WTC11 (cell line): ENCODE results near the gene CD302. TPM values are rescaled to one million over a fixed set of nuclear protein-coding genes. Genes with fewer than 3 reads are reported as not detected.

Experiments used
- ATAC-seq: fragments of 200-7000 bp; cut with Tn5 transposase; 2 replicates; pipeline ENCODE4 v1.10.0; 2021; ENCODE audit warnings: mild to moderate bottlenecking, moderate library complexity
- CTCF ChIA-PET: fragments of 300-600 bp; sonication (Branson Sonifier 250); formaldehyde crosslinking; loops from one replicate; lab custom pipeline; 2021; ENCODE audit warnings: antibody characterized with exemption; lab: Charles Lee
- POLR2A ChIA-PET: fragments of 350-600 bp; sonication (Branson Sonifier 250); formaldehyde crosslinking; loops from one replicate; lab custom pipeline; 2021; ENCODE audit warnings: antibody characterized with exemption; lab: Charles Lee
- DNase-seq: peaks from one replicate; pipeline ENCODE4 v3.0.0; 2021; ENCODE audit warnings: low spot score
- H3K27ac Mint-ChIP-seq: 2 replicates; pipeline ENCODE4 v1.8.0; 2021; ENCODE audit warnings: mixed read lengths
- H3K27me3 Mint-ChIP-seq: 2 replicates; pipeline ENCODE4 v1.8.0; 2021; ENCODE audit warnings: low read depth, mild to moderate bottlenecking, moderate library complexity, mixed read lengths
- H3K36me3 Mint-ChIP-seq: 2 replicates; pipeline ENCODE4 v1.8.0; 2021; ENCODE audit warnings: mixed read lengths
- H3K4me1 Mint-ChIP-seq: 2 replicates; pipeline ENCODE4 v1.8.0; 2022; ENCODE audit warnings: mixed read lengths
- H3K4me3 Mint-ChIP-seq: 2 replicates; pipeline ENCODE4 v1.8.0; 2021; ENCODE audit warnings: mild to moderate bottlenecking, moderate library complexity, mixed read lengths
- H3K9me3 Mint-ChIP-seq: 2 replicates; pipeline ENCODE4 v1.8.0; 2021; ENCODE audit warnings: mixed read lengths
- ATF2 ChIP-seq: sonication (generic); formaldehyde crosslinking; IDR thresholded peaks from 2 replicates; pipeline ENCODE4 v1.8.1; 2022; ENCODE audit warnings: low read depth, missing genetic modification reagents, borderline replicate concordance
- ATF6 ChIP-seq: sonication (generic); formaldehyde crosslinking; IDR thresholded peaks from 2 replicates; pipeline ENCODE4 v1.8.1; 2023; ENCODE audit warnings: mild to moderate bottlenecking, missing genetic modification reagents
- CBFB ChIP-seq: sonication (generic); formaldehyde crosslinking; IDR thresholded peaks from 2 replicates; pipeline ENCODE4 v1.8.1; 2022; ENCODE audit warnings: mild to moderate bottlenecking, low read depth, missing genetic modification reagents
- CREB1 ChIP-seq: sonication (generic); formaldehyde crosslinking; IDR thresholded peaks from 2 replicates; pipeline ENCODE4 v1.8.0; 2023; ENCODE audit warnings: mild to moderate bottlenecking, missing genetic modification reagents
- ELF4 ChIP-seq: sonication (generic); formaldehyde crosslinking; IDR thresholded peaks from 2 replicates; pipeline ENCODE4 v1.8.1; 2022; ENCODE audit warnings: low read depth, mild to moderate bottlenecking, moderate library complexity, missing genetic modification reagents
- GABPB1 ChIP-seq: sonication (generic); formaldehyde crosslinking; IDR thresholded peaks from 2 replicates; pipeline ENCODE4 v1.8.1; 2023; ENCODE audit warnings: mild to moderate bottlenecking, missing genetic modification reagents
- IRF2 ChIP-seq: sonication (generic); formaldehyde crosslinking; IDR thresholded peaks from 2 replicates; pipeline ENCODE4 v1.8.0; 2022; ENCODE audit warnings: low read depth, missing genetic modification reagents, borderline replicate concordance
- MYBL2 ChIP-seq: sonication (generic); formaldehyde crosslinking; IDR thresholded peaks from 2 replicates; pipeline ENCODE4 v1.8.1; 2023; ENCODE audit warnings: mild to moderate bottlenecking, moderate library complexity, missing genetic modification reagents
- NFE2L1 ChIP-seq: sonication (generic); formaldehyde crosslinking; IDR thresholded peaks from 2 replicates; pipeline ENCODE4 v1.8.1; 2023; ENCODE audit warnings: missing genetic modification reagents
- NFYB ChIP-seq: sonication (generic); formaldehyde crosslinking; conservative IDR thresholded peaks from 2 replicates; pipeline ENCODE4 v1.8.0; 2022; ENCODE audit warnings: low read depth, missing genetic modification reagents
- NR1H2 ChIP-seq: sonication (generic); formaldehyde crosslinking; IDR thresholded peaks from 2 replicates; pipeline ENCODE4 v1.9.0; 2021; ENCODE audit warnings: mild to moderate bottlenecking, moderate library complexity, missing genetic modification reagents
- RELA ChIP-seq: sonication (generic); formaldehyde crosslinking; IDR thresholded peaks from 2 replicates; pipeline ENCODE4 v1.8.1; 2022; ENCODE audit warnings: missing genetic modification reagents, mild to moderate bottlenecking, borderline replicate concordance
- SMAD4 ChIP-seq: sonication (generic); formaldehyde crosslinking; IDR thresholded peaks from 2 replicates; pipeline ENCODE4 v1.8.0; 2022; ENCODE audit warnings: mild to moderate bottlenecking, missing genetic modification reagents
- SOX15 ChIP-seq: fragments of 250-450 bp; sonication (Bioruptor Pico); IDR thresholded peaks from 2 replicates; pipeline ENCODE4 v1.9.0; 2021; ENCODE audit warnings: mild to moderate bottlenecking
- TCF7 ChIP-seq: sonication (generic); formaldehyde crosslinking; IDR thresholded peaks from 2 replicates; pipeline ENCODE4 v1.8.0; 2022; ENCODE audit warnings: mild to moderate bottlenecking, low read depth, missing genetic modification reagents, moderate library complexity
- TEAD1 ChIP-seq: sonication (generic); formaldehyde crosslinking; IDR thresholded peaks from 2 replicates; pipeline ENCODE4 v1.8.0; 2022; ENCODE audit warnings: mild to moderate bottlenecking, missing genetic modification reagents
- ZNF138 ChIP-seq: sonication (generic); formaldehyde crosslinking; conservative IDR thresholded peaks from 2 replicates; pipeline ENCODE4 v1.8.1; 2022; ENCODE audit warnings: mild to moderate bottlenecking, moderate library complexity, missing genetic modification reagents
- ZNF232 ChIP-seq: sonication (generic); formaldehyde crosslinking; IDR thresholded peaks from 2 replicates; pipeline ENCODE4 v1.8.0; 2022; ENCODE audit warnings: mild to moderate bottlenecking, missing genetic modification reagents
- ZNF263 ChIP-seq: sonication (generic); formaldehyde crosslinking; IDR thresholded peaks from 2 replicates; pipeline ENCODE4 v1.8.1; 2022; ENCODE audit warnings: low read depth, mild to moderate bottlenecking, moderate library complexity, missing genetic modification reagents
- total RNA-seq: library from RNA; stranded (reverse); gene quantifications from 3 replicates; pipeline ENCODE4 v1.2.3, GENCODE V29; 2021
- TF ChIP-seq, protein P1 (sequence below): sonication (generic); formaldehyde crosslinking; IDR thresholded peaks from 2 replicates; pipeline ENCODE4 v1.8.1; 2023; ENCODE audit warnings: mild to moderate bottlenecking, moderate library complexity, missing genetic modification reagents
- TF ChIP-seq, protein P2 (sequence below): sonication (generic); formaldehyde crosslinking; IDR thresholded peaks from 2 replicates; pipeline ENCODE4 v1.8.0; 2022; ENCODE audit warnings: mild to moderate bottlenecking, missing genetic modification reagents

The CD302 gene
- total RNA-seq, 1 experiment from 2014 or later: 1.4 TPM

DNA sequence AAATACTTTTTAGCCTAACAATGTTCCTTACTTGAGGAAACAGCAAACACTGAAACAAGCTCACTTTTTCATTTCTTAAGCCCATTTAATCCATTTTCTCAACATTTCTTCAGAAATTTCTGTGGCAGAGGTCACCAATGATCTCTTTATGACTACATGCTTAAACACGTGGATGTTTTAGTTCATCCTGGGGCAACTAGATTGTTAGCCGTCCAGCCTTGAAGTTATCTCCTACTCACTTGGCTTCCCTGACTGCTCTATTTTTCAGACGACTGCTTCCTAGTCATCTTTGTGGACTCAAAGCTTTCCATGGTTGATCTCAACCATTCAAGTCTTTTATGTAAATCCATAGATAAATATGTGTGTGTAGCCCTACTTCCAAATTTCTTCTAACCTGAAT, 24.1 kb downstream of the CD302 start:
- peak overlapping the region; percentile 42; the same call in 1 of the 2 replicates for H3K27ac Mint-ChIP-seq
- POLR2A ChIA-PET: interaction anchor here (0.6 to 1.4 kb wide), 2 partner anchors 11 to 62 kb away, joined by 6 read pairs; partner anchors contain the start of gene MARCHF7
- TF ChIP-seq NR1H2 (CRISPR knock-in tag) (no peak), MYBL2 (CRISPR knock-in tag) (no peak), ZNF232 (no peak), ZNF263 (CRISPR knock-in tag) (no peak), ELF4 (no peak), SOX15 (CRISPR knock-in tag) (no peak), IRF2 (CRISPR knock-in tag) (no peak)
- TF ChIP-seq, protein P1, sequence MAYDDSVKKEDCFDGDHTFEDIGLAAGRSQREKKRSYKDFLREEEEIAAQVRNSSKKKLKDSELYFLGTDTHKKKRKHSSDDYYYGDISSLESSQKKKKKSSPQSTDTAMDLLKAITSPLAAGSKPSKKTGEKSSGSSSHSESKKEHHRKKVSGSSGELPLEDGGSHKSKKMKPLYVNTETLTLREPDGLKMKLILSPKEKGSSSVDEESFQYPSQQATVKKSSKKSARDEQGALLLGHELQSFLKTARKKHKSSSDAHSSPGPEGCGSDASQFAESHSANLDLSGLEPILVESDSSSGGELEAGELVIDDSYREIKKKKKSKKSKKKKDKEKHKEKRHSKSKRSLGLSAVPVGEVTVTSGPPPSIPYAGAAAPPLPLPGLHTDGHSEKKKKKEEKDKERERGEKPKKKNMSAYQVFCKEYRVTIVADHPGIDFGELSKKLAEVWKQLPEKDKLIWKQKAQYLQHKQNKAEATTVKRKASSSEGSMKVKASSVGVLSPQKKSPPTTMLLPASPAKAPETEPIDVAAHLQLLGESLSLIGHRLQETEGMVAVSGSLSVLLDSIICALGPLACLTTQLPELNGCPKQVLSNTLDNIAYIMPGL (CRISPR knock-in tag): no peak
- no peak overlapping the region for H3K4me3 Mint-ChIP-seq
- no peak for DNase-seq
- no peaks in the 10 kb centered on the region for H3K9me3 Mint-ChIP-seq
- no peaks in the 10 kb centered on the region for H3K36me3 Mint-ChIP-seq
- CTCF ChIA-PET: no interaction called here
- no peak for ATAC-seq
- no peaks in the 10 kb centered on the region for H3K27me3 Mint-ChIP-seq
- H3K4me1 Mint-ChIP-seq: peaks cover 6% of the 10 kb centered on the region

DNA sequence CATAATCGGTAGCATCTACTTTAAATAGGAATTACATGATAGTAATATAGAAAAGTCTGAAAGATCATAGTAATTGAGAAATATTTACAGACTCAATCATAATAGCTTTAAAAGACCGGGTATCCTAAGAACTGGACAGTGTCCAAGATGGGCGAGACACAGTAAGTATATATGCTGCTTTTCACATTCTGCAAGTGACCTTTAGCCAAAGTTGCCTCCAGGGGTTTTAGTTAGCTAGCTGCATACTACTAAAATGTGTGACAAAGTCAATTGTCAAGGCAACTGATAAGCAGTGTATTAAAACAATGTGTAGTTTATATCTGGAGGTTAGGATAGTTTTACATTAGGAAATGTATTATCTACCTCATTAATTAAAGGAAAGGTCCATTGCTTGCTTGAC, 24.6 kb downstream of the CD302 start:
- no peaks in the 10 kb centered on the region for H3K27me3 Mint-ChIP-seq
- POLR2A ChIA-PET: interaction anchor here (1.4 kb wide), 1 partner anchor 61 kb away, joined by 6 read pairs; the partner anchor contains the start of gene MARCHF7
- H3K36me3 Mint-ChIP-seq: no peaks in the 10 kb centered on the region
- CTCF ChIA-PET: interaction anchor here (1.0 kb wide), 1 partner anchor 18 kb away, joined by 3 read pairs; no protein-coding TSS in a partner anchor
- no peaks in the 10 kb centered on the region for H3K9me3 Mint-ChIP-seq
- no peak overlapping the region for H3K27ac Mint-ChIP-seq
- DNase-seq (no peak), ATAC-seq (no peak)
- H3K4me3 Mint-ChIP-seq: no peak overlapping the region
- TF ChIP-seq CREB1 (CRISPR knock-in tag): no peak
- TF ChIP-seq ATF6 (CRISPR knock-in tag): no peak
- no peak for TF ChIP-seq GABPB1 (CRISPR knock-in tag)
- no peak for TF ChIP-seq NFYB (CRISPR knock-in tag)
- TF ChIP-seq ZNF138 (CRISPR knock-in tag): no peak
- no peak for TF ChIP-seq CBFB (CRISPR knock-in tag)
- TF ChIP-seq TCF7 (CRISPR knock-in tag): no peak
- TF ChIP-seq ATF2 (CRISPR knock-in tag): no peak
- no peak for TF ChIP-seq NFE2L1
- no peak for TF ChIP-seq RELA (CRISPR knock-in tag)
- TF ChIP-seq SMAD4: no peak
- TF ChIP-seq, protein P2, sequence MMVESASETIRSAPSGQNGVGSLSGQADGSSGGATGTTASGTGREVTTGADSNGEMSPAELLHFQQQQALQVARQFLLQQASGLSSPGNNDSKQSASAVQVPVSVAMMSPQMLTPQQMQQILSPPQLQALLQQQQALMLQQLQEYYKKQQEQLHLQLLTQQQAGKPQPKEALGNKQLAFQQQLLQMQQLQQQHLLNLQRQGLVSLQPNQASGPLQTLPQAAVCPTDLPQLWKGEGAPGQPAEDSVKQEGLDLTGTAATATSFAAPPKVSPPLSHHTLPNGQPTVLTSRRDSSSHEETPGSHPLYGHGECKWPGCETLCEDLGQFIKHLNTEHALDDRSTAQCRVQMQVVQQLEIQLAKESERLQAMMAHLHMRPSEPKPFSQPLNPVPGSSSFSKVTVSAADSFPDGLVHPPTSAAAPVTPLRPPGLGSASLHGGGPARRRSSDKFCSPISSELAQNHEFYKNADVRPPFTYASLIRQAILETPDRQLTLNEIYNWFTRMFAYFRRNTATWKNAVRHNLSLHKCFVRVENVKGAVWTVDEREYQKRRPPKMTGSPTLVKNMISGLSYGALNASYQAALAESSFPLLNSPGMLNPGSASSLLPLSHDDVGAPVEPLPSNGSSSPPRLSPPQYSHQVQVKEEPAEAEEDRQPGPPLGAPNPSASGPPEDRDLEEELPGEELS: no peak
- TF ChIP-seq TEAD1 (CRISPR knock-in tag): no peak
- no peak for TF ChIP-seq ELF4
- peaks cover 6% of the 10 kb centered on the region for H3K4me1 Mint-ChIP-seq
